Left forelimb (tissue), 1 donor: ENCODE results near the gene DBH.

Experiments used
- DNase-seq: peaks from one replicate; pipeline ENCODE4 v3.0.0-alpha.2; 2018; ENCODE audit warnings: low spot score

The DBH gene

DNA sequence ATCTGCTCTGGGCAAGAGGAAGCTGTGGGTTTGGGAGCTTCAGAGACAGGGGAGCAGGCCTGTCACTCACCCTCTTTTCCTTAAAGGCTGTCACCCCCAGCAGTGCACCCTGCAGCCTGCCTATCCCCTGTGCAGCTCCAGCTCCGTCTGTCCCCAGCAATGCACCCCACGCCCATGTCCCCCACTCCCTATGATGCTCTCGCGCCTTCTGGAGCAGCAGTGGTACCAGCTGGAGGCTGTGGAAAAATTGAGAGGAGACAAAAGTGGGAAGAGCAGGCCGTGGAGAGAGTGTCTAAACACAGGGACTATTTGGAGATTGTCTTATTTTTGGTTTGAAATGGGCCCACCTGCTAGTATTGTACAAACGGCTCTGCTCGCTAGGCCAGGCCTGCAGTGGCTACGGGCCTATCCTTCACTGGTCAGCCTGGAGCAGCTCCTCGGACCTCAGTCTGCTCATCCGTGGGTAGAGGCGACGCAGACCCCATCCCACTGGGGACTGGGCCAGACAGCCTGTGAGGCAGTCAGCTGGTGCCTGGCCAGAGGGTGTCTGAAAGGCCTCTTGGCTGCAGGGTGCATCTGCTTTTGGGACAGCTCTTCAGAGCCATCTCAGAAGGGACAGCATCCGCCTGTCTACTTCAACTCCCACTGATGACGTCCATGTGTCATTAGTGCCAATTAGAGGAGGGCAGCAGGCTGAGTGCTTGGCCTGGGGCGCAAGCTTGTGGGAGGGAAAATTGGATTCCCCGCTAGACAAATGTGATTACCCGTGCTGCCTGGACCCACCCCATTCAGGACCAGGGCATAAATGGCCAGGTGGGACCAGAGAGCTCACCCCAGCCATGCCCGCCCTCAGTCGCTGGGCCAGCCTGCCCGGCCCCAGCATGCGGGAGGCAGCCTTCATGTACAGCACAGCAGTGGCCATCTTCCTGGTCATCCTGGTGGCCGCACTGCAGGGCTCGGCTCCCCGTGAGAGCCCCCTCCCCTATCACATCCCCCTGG, at the start of gene DBH:
Gene DBH, plus strand, starts transcription at position 831 of the 999 bp plus-strand sequence. Its CDS starts 9 bp downstream, at position 840.
- no peak for DNase-seq

DNA sequence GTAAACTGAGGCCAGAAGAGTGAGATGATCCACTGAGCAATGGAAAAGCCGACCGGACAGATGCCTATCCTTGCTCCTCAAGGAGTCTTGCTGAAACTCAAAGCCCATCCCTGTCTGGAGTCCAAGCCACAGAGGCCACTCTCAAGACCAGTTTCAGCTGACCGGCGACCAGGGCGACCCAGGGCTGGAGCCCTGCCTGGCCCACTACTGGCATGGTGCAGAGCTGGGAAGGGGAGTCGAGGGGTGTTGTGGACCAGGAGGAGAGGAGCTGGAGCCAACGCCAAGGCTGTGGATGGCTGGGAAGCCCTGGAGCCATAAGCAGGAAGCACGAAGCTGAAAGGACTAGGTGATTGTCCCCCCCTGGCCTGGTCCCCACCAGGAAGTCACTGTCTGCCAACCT, 49.1 kb upstream of the DBH start:
- no peak for DNase-seq

DNA sequence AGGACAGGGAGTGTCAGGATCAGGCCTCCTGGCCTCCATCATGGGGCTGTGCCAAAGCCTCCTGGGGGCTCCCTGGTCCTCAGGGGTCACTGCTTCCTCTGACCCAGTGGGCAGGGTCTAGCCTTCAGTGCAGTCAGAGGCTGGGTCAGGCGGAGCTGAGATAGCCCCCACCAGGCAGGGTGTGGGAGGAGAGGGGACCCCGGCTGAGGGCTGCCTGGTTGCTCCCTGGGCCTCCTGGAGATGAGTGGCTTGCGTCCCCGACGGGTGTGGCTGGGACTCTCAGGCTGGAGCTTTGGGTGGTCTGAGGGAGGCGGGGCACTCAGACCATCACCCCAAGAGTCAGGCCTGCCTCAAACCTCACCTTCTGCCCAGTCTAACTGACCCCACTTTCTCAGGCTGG, 48.7 kb upstream of the DBH start:
- no peak for DNase-seq

DNA sequence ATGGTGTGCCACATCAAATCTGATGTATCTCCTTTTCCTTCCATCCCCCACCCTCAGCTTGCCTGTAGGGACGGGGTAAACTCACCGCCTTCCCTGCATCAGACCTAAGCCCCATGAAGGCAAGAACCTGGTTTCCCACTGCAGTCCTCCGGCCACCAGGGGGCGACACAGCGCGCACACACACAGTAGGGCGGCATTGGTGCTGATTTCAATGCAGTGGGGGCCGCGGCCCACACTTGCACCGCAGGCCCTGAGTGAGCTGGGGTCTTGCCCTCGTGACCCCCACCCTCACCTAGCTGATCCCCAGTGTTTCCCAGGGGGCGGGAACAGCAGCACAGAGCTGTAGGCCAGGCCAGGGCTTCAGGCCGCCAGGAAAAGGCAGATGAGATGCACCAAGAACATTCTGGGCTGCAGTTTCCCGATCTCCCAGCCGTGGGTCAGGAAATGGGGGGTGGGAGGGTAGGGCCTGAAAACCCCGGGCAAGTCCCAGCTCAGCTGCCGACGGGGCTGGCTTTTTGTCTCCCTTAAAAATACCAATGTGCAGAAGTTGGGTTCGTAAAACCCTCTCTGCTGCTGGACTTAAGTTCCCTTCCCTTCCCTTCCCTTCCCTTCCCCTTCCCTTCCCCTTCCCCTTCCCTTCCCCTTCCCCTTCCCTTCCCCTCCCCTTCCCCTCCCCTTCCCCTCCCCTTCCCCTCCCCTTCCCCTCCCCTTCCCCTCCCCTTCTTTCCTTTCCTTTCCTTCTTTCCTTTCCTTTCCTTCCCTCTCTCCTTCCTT, 46.5 kb upstream of the DBH start:
- no peak for DNase-seq

DNA sequence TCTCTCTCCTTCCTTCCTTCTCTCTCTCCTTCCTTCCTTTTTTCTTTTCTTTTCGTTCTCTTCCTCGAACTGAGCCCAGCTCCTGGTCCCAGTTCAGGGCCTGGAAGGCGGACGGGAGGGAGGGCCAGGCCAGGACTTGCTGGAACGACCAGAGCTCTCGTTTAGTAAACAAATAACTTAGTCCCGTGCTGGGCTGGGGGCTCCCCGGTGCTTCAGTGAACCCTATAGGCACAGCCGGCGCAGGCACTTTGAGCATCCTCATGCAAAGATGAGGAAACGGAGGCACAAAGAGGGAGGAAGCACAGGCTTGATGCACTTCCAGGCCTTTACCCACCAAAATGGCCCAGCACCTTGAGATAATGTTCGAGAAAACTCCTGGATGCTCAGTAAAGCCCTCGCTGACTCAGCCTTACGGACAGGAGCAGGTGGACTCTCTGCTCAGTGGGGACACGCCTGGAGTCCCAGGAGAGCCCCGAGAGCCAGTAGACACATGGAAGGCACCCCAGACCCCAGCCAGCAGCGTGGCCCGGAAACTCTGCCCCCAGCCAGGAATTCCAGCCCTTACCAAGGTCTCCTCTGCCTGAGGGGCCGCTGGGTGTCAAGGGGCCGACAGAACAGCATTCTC, 45.8 kb upstream of the DBH start:
- no peak for DNase-seq

DNA sequence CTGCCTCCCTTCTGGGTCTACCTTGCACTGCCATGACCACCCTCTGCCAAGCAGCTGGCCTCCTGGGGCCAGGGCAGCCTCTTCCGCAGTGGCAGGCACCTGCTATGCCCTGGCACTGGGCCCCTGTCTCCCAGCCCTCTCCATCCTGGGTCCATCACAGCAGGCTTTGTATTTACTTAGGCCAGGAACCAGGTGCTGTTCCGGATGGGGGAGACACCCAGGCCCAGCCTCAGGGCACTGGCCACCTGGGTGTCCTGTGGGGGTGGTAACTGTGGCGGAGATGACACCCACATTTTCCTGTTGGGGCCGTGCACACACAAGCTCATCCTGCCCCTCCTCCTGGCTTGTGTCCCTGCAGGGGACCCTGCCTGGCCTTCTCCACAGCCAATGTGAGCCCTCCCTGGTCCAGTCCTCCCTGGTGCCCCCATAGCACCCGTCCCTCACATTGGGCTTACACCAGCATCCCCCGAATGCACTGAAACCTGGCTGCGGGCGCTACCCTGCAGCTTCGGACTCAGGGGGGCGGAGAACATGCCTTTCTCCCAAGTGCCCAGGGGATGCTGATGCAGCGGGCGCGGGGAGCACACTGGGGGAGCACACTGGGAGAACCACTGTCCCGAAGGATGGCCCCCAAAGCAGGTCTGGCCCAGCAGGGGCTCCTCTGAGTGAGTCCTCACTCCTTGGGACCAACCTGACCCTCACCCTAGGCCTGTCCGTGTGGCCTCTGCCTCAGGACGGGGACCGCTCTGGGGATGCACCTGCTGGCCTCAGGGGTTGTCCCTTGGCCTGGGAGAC, 44.9 kb upstream of the DBH start:
- no peak for DNase-seq

DNA sequence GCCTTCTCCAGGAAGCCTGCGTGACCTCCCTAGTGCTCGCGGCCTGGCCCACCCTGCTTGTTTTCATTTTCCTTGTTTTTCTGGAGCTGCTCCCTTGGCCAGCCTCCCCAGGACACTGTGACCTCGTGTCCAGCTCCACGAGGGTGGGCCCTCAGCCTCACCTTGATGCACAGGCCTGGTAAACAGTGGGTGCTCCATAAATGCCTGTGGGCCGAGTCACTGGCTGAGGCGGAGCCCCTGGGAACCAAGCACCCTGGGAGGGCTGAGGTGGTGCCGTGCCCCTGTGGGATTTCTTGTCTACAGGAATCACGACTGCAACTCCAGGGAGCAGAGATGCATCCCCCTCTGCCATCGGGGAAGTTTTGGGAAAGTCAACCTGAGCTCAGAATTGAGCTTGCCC, 44.2 kb upstream of the DBH start:
- no peak for DNase-seq

DNA sequence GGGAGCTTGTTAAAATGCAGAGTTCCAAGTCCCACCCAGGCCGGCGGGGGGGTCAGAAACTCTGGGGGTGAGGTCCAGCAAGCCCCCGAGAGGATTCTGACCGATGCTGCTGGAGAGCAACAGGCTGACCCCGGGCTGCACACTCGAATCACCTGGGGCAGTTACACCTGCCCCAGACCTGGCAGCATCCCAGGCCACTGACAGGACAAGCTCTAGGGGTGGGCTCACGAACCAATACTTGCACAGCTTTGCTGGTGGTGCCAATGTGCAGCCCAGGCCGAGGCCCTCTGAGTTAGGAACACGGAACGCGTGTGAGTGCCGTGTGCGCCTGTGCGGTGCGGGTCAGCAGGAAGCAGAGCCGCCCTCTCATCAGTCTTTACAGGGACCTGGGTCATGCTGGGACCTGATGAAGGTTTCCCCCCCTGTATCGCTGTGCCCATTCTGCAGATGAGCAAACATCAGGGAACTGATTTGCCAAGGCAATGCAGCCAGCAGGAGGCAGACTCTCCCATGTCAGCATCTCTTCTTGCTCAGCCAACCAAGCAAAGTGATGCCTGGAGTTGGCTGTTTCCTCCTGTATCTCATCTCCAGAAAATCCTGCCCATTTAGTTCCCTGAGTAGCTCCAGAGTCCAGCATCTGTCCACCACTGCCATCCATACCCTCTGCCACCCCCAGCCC, 43.3 kb upstream of the DBH start:
- no peak for DNase-seq

DNA sequence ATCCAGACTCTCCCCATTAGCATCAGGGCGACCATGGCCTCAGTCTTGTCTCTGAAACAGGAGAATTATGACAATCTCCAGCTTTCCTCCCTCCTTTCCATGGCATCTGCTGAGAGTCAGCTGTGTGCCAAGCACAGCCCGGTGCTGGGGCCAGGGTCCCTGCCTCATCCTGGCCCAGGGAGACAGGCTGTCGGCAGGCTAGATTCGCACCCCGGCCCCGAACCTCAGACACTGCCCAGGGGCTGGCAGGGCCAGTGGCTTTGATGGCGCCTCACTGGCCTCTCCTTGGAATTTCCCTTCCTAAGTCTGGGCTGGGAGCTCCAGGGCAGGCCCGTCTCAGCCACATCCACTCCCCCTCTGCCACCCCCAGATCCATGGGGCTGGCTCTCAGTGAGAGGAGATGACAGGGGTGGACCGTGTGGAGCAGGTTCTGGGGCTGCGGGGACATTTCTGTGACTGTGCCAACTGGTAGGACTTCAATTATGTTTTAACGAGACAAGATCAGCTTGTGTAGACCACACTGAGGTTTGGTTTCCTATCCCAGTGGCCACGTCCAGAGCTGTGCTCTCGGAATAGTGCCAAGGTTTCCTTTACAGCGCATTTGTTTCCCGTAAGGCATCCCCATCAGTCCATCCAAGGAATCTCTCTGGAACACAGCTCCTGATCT, 42.4 kb upstream of the DBH start:
- no peak for DNase-seq

DNA sequence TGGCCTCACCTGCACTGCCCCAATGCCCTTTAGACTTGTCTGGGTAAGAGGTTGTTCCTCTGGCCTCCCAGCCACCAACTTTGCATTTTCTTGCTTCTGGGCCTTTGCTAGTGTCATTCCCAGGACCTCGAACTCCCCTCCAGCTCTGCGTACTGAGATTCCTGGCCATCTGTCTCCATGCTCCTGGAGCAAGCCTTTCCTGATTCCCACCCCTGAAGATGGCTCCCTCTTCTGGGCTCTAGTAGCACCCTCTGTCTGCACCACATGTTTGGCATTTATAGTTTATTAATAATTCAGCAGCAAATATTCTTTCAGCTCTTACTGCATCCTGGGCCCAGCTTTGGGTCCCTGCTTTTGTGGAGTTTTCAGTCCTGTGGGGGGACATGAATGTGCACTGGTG, 41.9 kb upstream of the DBH start:
- no peak for DNase-seq

DNA sequence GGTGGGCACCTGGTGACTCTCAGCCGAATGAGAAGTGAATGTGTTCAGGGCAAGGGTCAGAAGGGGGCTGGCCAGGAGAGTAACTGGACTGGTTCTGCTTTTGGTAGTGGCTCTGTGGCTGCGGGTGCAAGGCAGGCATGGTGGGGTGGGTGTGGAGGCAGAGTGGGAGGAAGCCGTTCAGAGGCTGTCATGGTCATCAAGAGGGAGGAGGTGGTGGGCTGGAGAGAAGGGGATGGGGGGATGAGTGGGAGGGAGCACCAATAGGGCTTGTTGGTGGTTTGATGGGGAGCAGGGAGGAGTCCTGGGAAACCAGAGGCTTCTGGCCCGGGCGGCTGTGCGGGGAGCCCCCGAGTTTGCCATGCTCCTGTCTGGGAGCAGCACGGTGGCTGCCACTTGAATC, 40.3 kb upstream of the DBH start:
- DNase-seq = no peak

DNA sequence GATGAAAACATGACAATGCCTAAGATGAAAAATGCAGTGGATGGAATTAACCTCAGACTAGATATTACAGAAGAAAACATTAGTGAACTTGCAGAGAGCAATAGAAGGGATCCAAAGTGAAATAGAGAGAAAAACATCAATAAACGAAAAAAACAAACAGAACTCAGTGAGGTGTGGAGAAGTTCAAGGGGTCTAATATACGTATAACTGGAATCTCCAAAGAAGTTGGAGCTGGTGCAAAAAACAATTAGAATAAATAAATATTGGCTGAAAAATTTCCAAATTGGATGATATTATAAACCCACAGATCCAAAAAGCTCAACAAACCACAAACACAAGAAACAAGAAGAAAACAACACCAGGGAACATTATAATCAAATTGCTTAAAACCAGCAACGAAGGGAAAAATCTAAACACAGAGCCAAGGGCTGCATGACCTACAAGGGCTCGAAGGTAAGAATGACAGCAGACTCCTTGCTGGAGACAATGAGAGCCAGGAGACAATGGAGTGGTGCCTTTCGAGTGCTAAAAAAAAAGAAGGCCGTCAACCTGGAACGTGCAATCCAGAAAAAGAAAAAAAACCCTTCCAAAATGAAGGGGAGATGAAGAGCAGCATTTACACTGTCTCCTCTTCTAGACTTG, 38.7 kb upstream of the DBH start:
- no peak for DNase-seq

DNA sequence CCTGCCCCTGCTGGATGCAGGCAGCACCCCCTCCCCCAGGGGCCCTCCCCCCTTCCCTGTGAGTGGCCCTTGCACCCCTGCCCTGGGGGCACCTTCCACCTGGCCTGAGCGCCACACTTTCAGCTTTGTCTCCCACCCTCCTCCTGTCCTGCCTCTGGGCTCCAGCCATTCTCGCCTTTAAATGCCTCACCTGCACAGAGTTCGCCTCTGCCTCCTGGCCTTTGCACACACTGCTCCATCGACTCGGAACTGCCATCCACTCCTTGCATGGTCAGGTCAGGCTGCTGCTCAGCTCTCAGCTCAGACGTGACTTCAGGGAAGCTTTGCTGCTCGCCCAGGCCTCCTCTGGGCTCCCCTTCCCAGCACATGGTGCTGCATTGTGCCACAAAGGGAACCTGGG, 37.2 kb upstream of the DBH start:
- no peak for DNase-seq

DNA sequence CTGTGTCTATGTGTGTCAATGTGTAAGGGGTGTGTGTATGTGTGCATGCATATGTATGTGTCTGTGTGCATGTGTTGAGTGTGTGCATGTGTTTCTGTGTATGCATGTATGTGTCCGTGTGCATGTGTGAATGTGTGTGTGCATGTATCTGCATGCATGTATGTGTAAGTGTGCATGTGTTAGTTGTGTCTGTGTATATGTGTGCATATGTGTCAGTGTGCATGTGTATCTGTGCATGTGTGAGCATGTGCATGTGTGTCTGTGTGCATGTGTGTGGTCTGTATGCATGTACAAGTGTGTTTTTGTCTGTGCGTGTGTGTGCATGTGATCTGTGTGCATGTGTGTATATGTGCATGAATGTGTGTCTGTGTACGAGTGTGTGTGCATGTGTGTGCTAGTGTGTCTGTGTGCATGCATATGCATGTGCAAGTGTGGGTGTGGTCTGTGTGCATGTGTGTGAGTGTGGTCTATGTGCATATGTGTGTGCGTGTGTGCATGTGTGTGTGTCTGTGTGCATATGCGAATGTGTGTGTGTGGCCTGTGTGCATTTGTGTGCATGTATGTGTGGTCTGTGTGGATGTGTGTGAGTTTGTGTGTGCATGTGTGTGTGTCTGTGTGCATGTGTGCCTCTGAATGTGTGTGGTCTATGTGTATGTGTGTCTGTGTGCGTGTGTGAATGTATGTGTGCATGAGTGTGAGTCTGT, 36.5 kb upstream of the DBH start:
- DNase-seq = no peak

DNA sequence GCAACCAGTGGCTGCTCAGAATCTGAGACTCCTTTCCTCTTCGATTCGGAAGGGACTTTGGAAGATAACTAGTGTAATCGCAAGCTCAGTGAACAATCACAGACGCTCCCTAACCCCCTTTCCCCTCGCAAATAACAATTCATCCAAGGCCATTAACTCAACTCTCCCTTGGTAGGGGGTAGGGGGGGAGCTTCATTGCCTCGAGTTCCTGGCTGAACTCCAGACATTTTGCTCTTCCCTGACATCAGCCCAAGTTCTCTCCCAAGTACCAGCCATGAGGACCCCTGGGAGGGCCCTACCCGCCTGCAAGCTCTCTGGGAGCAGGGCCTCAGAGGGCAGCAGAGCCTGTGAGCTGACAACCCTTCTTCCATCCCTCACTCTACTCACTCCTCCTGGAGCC, 35.4 kb upstream of the DBH start:
- DNase-seq = no peak

DNA sequence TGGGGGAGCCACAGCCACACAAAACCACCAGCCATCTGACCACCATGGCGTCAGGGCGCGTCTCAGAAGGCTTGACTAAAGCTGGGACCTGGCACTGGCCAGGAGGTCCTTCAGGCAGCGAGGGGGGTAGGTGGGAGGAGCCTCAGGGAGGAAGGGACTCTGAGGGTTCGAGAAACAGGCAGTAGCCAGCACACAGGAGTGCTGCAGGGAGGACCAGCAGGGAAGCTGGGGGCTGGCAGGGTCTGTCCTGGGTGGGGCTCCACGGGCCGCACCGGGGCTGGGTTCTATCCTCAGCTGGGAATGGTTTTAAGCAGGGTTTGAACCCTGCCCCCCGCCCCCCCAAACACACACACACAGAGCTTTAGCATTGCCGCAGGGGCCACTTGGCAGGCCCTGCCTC, 34.4 kb upstream of the DBH start:
- DNase-seq = no peak

DNA sequence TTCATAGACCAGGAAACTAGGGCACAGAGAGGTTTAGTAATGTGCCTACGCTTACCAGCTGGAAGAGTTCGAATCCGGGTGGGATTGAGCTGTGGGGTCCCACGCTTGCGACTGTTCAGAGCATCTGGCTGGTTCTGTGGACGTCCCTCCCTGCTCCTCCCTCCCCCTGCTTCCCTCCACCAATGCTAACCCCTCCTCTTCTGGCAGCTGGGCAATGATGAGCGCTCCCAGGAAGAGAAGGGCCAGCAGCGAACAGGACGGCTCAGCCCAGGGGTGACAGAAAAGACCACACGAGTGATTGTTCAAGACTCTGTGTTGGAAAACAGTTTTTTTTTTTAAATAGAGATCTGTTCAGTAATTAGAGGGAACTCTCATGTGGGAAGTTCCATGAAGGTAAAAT, 33.9 kb upstream of the DBH start:
- DNase-seq = no peak

DNA sequence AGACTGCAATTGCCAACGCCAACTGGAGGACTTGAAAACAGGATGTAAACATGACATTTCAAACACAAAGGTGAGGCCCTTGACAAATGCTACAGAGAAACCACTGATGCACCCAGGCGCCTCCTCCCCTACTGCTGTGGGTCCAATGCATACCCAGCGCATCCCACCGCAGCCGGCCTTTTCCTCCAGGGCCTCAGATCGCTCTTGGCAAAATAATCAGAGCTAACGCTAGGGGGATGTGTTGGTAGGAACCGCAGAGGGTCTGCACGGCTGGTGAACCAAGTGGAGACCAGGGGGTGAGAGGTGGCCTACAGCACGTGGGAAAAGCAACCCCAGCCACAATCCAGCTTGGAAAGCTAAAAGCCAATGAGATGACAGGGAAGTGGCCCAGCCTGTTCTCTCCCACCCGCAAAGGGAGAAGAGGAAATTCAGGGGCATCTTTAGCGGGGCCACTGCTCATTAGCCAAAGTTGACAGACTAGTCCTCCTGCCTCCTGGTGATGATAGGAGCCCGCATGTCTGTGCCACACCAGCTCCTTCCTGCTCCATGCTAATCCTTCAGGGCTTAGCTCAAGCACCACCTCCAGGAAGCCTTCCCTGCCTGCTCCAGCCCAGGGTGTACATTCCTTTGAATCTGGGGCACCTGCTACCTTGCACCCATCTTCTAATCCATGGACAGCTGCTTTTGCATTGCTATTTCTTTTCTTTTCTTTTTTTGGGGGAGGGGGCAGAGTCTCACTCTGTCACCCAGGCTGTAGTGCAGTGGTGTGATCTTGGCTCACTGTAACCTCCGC, 32.8 kb upstream of the DBH start:
- DNase-seq = no peak

DNA sequence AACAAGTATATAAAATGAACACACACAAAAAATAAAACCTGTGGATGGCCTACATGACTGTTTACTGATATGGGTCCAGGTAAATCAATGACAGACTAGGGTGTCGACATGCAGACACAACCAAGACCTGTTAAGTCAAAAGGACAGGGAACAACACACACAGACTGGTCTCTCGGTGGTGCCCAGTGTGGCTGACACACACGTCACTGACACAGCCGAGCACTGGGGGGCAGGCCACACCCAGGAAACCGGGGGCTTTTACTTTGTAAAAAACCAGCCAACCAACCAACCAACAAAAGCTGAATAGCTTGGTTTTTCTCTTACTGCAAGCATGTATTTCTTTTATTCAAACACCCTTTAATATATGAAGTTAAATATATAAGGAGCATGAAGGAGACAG, 31.9 kb upstream of the DBH start:
- no peak for DNase-seq
